ENCODE data around the gene SEMA7A.

DNA sequence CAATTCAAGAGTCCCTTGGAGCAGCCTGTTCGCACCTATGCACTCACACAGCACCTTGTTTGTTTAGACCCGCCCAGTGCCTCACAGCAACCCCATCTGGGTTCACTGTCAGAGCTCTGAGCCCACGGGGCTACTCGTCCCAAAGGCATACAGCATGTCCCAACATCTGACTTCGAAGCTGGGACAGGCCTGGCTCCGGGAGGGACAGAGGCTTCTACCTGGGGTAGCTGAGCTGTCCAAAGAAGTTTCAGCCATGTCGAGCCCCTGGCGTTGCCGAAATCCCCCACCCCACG, 37.7 kb downstream of the SEMA7A start:
- TF ChIP-seq FOXP2 (optimal IDR thresholded peaks at IDR 0.05; ENCODE audit: control extremely low read depth, extremely low read length, insufficient read depth) (no peak), EZH2 (IDR thresholded peaks at IDR 0.05) (no peak)
